GM10847 (cell line): ENCODE measurements around the gene MAN1B1.

Experiments
- POLR2A ChIP-seq: IDR thresholded peaks from 2 replicates; pipeline ENCODE4 v1.6.1; 2011; ENCODE audit not compliant: insufficient read length; ENCODE audit errors: extremely low read depth

The MAN1B1 gene

GRCh38 chr9:137085920-137086530, 760 bp upstream of the MAN1B1 start:
- TF ChIP-seq POLR2A = no peak

GRCh38 chr9:137087409-137087925, 682 bp downstream of the MAN1B1 start:
- TF ChIP-seq POLR2A = no peak

GRCh38 chr9:137088121-137088520, 1.3 kb downstream of the MAN1B1 start:
- no peak for TF ChIP-seq POLR2A

- no peak for TF ChIP-seq POLR2A
These were observed 2.6 kb downstream of the MAN1B1 start for GRCh38 chr9:137089232-137089947.

GRCh38 chr9:137095664-137096517, 9.1 kb downstream of the MAN1B1 start:
- TF ChIP-seq POLR2A = no peak

- no peak for TF ChIP-seq POLR2A
These were observed 10.2 kb downstream of the MAN1B1 start for GRCh38 chr9:137096785-137097546.

- no peak for TF ChIP-seq POLR2A
These were observed 11.1 kb downstream of the MAN1B1 start for GRCh38 chr9:137097761-137098462.

- TF ChIP-seq POLR2A = no peak
These were observed 12.4 kb downstream of the MAN1B1 start for GRCh38 chr9:137099231-137099630.

GRCh38 chr9:137103206-137103999, 16.6 kb downstream of the MAN1B1 start:
- TF ChIP-seq POLR2A = no peak

GRCh38 chr9:137105814-137106661, 19.3 kb downstream of the MAN1B1 start:
- TF ChIP-seq POLR2A = no peak

- TF ChIP-seq POLR2A = no peak
These were observed 20.0 kb downstream of the MAN1B1 start for GRCh38 chr9:137106662-137107250.

GRCh38 chr9:137107312-137107921, 20.6 kb downstream of the MAN1B1 start:
- no peak for TF ChIP-seq POLR2A

GRCh38 chr9:137107982-137108381, 21.2 kb downstream of the MAN1B1 start:
- TF ChIP-seq POLR2A = no peak
